Measurements from ENCODE around the gene RBM5.

RBM5 gene

DNA sequence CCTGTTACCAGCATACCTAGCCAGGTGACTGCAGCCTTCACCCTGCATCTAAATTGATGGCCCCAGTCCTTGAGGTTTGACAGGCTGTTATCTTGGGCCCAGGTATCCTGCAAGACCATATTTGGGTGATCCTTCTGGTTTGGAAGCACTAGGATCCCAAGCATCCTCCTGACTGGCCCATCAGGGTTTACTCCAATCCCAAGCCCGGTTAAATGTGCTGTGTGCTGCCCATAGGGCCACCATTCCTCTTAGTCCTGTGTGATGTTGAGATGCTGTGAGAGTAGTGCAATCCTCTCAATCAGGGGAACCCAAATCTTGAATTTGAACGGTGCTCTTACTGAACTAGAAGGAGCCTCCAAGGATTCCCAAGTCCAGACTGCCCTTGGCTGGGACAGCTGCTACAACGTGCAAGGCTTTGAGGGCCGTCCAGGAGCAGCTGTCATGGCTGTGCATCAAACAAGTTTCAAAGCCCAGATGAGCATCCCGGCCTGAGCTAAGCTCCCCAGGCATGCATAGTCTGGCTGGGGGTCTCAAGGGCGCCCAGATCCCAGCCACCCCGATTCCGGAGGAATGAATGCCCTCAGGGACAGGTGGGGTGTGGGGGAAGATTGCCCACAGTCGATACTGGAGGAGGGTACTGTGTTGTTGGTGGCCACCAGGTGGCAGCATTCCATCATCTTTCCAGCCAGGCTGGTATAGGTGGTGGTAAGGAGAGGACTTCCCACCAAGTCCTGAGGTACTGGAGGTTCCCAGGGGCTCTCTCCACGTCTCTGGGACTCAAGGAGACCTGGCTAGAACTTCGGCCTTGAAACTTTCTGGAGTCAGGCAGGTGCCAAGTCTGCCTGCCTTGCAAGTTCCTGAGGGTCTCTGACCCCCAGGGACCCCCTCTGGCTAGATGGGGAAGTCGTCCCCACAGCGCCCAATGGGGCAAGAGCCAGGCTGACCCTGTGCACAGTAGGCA is 32.6 kb downstream of the RBM5 start:
- peak; percentile 83 for DNase-seq

DNA sequence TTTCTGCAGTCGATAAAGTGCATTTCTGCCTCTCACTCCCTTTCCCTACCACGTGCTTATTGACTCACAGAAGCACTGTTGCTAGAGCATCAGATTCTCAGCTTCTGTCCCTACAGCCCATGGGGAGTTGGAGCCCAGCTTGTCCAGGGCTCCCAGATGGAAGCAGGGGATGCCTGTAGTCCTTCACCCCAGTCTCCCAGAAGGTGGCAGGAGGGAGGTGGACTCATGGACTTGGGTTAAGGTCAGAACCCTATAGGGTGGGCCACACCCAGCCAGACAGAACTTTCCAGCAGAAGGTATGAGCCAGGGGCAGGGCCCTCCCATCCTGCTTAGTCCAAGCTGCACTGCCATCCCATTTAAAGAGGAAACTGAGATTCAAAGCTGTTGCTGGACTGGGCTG is 33.4 kb downstream of the RBM5 start:
- no peak for DNase-seq

DNA sequence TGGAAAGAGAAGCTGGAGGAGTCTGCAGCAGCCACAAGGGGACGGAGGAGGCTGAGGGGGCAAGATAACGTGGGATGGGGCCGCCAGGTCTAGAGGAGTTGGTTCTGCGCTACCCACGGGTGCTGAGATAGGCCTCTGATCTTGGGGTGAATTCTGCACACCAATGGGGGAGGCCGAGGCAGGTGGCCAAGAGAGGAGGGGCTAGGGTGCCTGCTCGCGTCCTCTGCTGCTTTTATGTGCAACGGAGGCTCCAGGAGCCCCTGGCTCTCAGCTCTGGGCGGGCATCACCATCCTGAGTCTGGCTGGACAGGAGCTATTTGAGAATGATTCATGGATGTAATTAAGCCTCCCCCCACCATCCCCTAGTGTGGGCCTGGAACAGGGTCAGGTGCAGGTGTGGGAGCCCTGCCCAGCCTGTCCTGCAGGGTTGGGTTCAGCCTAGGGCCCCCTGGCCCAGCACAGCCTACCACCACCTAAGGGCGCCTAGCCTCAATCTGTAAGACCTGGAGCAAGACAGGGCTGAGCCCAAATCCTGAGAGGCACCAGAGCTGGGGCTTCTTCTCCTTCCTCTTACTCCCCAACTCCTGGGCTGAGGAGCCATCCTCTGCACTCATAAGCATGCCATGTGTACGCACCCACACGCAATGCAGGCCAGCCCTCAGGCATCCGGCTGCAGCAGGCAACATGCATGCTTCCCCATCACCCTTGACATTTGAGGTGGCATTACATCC is 34.1 kb downstream of the RBM5 start:
- no peak for DNase-seq

DNA sequence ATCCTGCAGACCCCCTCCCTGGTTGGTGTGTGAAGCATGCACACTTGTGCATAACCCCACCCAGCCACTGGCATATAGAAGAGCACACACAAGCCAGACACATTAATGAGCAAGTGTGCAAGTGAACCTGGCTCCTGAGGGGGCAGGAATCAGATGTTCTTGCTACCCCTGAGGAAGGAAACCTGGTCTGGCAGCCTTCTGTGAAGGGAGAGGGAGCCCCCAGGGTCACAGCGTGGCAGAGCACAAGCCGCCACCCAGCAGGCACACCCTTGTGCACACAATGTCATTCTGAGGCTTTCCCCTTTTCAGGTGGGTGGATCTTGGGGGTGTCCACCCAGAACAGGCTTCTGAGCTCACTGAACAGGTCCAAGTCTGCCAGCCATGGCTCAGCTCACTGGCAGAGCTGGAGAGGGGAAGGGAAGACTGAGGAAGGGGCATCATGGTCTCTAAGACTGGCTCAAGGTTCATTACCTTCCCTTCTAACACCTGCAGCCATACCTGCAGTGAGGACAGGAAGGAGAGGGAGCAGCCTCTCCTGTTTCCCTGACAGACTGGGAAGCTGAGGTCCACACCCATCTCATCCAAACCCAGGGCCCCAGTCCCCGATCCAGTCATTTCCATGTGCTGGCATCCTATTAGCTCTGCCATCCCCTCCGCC is 34.8 kb downstream of the RBM5 start:
- DNase-seq: no peak

DNA sequence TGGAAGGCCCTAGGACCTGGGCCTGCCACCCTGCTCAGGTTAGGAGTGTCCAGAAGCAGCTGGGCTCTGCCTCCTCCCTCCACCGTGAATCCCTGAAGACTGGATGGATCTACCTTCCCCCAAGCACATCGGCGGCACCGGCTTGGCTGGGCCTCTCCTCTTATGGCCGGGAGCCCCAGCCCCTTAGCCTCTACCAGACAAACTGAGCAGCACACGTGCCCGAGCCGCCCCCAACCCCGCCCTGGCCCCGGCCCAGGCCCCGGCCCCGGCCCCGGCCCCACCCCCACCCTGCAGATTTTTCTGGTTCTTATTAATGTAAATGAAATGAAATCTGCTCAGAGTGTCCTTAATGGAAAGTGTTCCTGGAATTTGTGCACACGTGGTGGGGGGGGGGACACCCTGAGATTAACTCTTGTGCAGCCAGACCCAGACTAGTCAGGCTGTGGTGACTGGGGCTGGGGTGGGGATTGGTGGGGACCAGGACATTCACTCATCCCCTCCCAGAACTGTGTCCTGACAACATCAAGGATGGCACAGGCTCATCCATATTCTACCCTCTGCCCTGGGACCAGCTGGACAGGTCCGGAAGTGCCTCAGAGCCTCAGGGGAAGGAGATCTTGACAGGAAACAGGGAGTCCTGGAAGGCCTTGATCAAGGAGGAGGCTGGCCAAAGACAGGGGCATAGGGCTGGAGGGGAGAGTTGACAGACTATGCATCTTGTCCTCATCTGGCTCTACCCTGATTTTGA is 35.5 kb downstream of the RBM5 start:
- DNase-seq: no peak

DNA sequence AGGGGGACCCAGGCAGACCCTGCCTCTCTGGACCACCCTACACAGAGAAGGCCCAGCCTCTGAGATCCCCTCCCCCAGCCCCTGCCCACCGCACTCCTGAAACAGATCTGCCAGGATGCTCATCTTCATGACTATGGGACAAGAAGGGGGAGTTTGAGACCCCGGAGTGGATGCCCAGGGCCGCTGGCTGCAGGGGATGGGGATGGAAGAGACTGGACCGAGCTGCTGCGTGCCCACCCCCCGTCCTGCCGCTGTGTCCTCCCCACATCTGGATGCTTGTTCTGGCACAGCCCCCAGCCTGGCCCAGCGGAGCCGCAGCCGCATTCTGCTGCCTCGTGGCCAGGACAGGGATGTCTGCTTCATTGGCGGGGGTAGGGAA is 36.1 kb downstream of the RBM5 start:
- no peak for DNase-seq

DNA sequence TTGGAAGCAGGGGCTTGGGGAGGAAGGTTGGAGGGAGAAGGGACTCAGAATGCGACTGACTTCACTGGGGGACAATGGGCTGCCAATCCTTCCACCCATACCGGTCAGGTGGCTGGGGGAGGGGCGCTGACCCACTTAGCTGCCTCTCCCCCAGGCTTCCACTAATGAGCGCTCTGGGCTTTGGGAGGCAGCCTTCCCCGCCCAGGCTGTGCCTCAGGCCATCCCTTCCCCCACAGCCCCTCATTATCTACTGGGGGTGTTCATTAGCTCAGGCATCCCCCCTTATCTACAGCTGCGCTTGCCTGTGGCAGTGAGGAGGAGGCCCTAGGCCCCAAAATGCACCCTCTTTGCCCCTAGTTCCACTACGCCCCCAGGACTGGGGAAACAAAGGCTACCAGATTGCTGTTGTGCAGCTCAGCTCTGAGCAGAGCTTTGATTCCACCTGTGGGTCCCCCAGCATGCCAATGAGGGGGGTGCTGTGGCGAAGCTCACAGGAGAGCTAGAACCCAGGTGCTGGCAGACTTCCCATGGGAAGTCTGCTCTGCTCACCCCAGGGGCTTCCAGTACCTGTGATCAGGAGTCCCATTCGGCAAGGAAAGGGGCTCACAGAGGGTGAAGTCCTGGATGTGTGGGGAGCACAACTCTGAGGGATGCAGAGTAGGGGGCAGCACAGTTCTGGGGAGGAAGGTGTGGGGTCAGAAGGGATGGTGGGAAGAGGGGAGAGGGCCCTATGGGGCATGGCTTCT is 37.0 kb downstream of the RBM5 start:
- no peak for DNase-seq

DNA sequence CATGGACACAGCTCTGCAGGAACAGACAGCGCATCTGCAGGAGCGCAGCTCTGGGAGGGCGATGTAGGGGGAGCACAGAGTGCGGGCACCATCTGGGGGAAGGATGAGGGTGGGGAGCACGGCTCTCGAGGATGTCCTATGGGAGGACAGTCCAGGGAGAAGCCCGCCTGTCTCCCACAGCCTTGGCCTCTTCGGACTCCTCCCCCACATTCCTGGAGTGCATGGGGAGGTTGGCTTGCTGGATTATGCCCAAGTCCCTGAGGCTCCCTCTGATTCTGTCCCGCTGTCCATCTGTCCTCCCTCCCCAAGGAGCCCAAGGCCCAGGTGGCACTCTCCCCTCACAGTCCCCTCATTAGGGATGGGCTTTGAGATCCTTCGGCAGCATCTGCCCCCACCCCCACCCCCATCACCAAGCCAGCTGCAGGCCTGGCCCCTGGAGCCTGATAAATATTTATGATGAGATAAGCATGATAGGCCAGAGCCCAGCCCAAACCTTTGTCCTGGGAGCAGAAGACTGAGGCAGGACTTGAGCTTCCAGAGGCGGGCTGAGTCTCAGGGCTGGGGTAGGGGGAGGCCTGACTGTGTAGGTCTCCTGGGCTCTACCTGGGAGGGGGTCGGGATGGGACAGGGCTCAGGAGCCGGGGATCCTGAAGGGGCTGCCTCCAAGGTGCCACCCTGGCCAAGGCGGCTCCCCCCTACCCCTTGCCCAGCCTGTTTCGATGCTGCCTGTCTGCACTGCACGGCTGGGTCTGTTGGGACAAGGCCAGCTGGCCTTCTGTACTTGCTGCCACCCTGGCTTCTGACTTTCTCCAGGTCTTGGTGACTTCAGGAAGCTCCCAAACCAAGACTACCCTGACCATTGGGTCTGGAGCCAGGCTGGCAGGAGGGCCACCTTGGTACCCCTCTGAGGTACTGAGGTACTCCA is 37.8 kb downstream of the RBM5 start:
- DNase-seq: no peak

DNA sequence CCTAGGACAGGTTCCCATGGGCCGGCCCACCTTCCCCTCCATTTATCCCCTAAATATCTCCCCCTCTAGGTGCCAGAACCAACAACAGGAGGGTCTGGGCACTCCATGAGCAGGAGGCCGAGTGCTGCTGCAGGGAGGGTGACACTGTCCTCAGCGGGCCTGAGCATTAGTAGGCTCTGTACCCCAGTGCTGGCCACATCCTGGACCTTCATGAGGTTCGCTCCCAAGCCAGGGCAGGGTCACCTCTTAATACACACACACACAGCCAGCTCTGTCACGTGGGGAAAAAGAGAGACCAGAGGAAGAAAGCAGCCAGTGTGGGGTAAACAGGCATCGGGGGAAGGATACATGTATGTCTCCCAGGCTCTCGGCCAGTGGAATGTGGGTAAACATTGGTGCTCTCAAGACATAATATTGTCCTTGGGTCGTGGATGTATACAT is 38.6 kb downstream of the RBM5 start:
- no peak for DNase-seq

DNA sequence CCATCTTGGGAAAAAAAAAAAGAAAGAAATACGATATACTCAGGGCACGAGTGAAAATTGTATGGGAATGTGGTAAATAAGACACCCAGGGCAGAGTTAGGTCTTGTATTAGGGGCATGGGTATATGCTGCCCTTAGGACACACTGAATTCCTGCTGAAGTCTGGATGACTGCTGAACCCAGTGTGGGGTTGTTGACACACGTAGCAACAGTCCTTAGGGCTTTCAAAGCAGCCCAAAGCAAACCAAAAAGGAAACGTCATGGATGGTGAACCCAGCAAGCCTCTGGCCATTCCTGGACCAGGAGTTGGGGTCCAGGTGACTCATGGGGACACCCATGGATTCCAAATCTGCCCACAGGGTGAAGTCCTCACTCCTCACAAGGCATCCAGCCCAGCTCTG is 39.3 kb downstream of the RBM5 start:
- DNase-seq: no peak

DNA sequence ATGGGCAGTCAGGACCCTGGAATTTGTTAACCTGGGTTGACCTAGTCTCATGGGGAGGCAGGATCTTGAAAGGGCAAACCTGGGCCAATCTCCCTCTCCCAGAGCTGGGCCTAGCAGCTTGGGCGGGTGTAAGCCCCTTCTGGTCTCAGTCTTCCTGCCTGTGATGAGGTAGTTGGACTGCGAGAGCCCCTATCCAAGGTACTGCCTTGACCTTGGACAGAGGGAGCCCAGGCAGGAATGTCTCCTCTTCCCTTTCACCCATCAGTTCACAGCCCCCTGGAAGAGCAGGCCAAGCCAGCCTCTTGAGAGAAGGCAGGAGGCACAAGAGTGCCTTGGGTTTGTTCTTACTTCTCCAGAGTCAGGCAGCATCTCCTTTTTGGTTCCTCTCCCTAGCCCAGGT is 41.7 kb downstream of the RBM5 start:
- DNase-seq: no peak

DNA sequence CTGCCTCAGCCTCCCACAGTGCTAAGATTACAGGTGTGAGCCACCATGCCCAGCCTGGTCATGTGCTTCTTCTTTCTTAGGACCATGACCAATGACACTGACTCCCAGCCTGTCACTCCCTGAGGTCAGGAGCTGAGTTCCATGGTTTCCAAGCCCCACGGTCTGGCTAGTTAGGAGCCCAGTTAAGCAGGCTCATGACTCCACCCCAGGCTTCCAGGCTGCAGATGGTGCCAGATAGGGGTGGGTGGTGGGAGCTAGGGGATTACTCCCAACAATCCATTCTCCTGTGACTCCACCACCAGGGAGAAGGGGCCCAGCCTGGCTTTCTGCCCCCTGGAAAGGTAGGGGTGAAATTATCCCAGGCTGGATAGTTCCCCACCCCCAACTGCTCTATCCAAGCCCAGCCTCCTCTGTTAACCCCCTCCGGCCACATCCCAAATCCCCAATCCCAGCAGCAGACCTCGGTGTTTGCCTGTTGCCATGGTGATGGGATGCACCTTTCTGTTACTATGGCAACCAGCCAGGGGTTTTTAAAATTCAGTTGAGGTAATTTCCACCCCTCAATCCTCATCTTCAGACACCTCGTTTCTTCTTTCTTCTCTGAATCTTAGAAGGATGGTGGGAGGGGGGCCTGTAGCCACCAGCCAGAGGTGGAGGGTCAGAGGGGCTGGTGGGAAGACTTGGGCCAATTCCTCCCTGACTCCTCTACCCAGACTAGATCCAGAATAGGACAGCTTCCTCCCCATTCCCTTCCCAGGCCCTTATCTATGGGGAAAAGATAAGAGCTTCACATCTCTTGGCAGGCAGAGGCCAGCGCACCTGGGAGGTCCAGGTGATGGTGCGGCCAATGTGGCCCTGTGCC is 43.9 kb downstream of the RBM5 start:
- no peak for DNase-seq

DNA sequence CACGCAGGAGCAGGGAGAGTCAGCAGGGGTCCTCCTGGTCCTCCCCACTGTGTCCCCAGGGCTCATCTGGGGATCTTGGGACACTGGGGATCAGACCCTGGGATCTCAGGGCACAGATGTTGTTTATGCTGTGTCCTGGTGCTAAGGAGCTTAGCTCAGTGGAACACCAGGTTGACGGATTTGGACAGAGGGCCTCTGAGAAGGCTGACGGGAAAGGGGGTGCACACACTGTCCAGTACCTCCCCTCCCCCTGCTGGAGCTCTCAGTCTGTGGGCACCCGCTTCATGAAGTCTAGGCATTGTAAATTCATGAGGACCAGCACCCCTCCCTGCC is 44.5 kb downstream of the RBM5 start:
- DNase-seq: no peak

DNA sequence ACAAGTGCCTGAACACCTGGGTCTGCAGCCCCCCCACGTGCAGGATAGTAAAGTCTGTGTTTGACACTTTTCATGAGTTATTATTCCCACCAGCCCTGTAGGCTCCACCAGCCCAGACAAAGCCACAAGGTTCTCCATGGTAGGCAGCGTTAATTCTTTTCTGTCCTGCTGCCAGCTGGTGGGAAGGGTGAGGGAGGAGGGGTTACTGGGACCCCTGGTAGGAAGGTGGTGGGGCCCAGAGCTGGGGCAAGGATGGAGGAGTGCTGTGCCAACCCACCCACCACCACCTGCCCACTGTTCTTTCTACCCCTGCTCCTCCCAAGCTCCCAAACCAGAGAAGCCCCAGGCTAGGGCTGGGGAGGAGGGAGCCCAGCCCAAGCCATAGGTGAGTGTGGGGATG is 45.6 kb downstream of the RBM5 start:
- DNase-seq: no peak

DNA sequence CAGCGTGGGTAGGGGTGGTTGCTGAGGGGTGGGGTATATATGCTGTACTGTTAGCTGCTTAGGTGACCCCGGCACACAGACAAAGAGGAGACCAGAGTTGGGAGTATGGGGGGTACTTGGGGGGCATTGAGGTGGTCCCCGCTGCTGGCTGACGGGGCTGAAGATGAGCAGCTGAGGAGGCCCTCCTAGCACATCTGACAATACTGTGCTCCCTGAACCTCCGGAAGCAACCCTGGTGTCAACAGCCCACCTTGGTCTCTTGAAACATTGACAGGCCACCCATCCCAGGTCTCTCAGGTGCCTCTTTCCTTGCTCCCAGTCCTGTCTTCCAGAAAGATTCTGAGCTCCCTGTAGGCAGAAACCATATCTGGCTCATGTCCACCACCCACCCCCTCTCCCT is 47.2 kb downstream of the RBM5 start:
- DNase-seq: no peak

DNA sequence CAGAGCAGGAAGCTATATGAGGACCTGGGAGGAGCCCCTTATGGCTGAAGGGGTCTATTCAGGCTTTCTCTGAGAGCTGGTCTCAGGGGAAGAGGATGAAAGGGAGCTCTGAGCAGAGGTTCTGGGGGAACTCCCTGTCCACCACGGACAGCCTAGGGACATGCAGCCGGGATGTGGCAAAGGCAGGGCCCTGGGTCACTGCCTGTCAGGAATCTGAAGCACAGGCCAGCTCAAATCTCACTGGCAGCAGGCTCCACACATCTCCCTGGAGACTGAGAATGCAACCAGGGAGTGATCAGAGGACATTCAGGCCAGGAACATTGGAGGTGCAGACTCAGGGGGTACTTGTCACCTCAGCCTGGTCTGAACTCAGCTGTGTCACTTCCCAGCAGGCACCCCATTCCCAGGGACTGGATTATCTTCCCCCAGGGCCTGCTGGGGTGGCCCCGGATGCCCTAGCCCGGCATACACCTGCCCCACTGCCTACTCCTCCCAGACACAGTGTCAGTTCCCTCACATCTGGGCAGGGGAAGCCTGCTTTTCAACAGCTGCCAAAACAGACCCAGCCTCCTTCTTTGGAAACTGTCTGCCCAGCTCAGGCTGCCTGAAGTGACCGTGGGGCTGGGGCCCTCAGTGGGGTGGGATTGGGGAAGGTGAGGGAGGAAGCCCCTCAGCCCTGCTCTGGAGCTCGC is 48.1 kb downstream of the RBM5 start:
- no peak for DNase-seq

DNA sequence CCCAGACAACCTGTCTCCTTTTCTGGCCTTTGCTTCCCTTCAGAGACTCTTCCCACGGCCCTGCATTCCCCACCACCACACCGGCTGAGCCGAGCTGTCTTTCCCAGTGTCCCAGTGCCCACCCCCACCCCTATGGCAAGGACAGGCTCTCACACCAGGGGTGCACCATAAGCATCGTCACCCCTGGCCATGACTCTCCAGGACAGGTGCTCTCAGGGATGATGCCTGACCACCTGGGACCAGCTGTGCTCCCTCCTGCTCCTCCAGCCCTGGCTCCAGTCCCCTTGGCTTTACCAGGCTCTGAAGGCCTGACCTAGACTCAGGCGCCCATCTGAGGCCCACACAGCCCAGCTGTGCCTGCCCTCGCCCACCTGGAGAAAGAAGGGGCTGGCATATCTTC is 48.8 kb downstream of the RBM5 start:
- no peak for DNase-seq

DNA sequence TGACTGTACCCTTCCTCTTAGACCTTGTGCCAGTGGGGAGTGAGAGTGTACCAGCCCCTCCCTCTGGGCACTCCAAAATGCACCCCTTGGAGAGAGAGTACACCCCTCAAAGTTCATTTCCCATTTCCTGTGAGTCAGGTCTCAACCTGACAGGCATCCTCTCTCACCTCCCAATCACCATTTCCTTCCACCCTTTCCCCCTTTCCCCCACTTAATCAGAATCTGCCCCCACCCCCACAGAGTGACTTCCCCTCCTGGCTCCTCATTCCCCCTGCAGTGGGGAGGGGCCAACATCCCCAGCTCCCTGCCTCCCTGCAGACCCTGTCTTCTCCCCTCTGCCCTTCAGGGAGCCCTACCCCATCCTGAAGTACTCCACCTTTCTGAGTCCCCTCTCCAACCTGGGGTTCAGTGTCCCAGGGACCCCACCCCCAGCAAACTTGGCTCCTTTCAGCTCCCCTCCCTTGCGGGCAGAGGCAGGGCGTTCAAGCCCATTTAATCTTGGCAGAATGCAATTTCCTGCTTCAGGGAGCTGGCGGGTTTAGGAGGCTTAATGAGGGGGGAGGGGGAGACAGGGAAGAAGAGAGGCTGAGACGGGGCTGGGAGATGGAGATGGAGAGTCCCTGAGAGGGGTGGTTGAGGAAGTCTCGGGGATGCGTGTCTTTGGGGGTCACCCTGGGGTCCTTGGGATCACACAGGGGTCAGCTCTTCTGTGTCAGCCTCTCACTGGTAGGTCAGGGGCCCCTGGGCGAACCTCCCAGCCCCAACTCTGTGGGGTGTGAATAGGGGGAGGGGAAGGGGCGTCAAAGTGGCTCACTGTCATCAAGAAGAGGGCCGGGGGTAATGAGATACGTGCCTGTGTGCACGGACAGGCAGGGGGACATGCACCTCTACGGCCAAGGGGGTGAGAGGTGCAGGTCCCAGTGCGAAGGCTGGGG is 49.8 kb downstream of the RBM5 start:
- DNase-seq: no peak
